H1 (cell line): Measurements from ENCODE around the gene SOX14.

ENCODE experiments used
- CBX5 ChIP-seq: fragments of 300-800, 300-1000 bp; sonication (generic); IDR thresholded peaks from 2 replicates; pipeline ENCODE4 v1.7.1; 2016; ENCODE audit warnings: antibody characterized with exemption, low read length, low read depth
- EP300 ChIP-seq, 2 experiments: IDR thresholded peaks; 1 replicate in 1 of 2; 2 replicates in 1 of 2; pipeline ENCODE4 v1.6.1; 2011 to 2012; ENCODE audit warnings: low read depth in 2 of 2, low read length in 2 of 2, mild to moderate bottlenecking in 2 of 2, borderline replicate concordance in 1 of 2, inconsistent platforms in 1 of 2, moderate library complexity in 1 of 2
- GABPA ChIP-seq: IDR thresholded peaks from 2 replicates; pipeline ENCODE4 v1.6.1; 2011; ENCODE audit warnings: mild to moderate bottlenecking, low read length, moderate library complexity, borderline replicate concordance; ENCODE audit not compliant: insufficient read depth
- HDAC6 ChIP-seq: IDR thresholded peaks from one replicate; pipeline ENCODE4 v1.7.1; 2012; ENCODE audit warnings: low read depth, mild to moderate bottlenecking, inconsistent platforms, low read length, moderate library complexity
- MAFK ChIP-seq: IDR thresholded peaks from 2 replicates; pipeline ENCODE4 v1.6.1; 2012; ENCODE audit warnings: low read depth, mild to moderate bottlenecking, improper control_type of control experiment, low read length
- NANOG ChIP-seq: IDR thresholded peaks from 2 replicates; pipeline ENCODE4 v1.6.1; 2011; ENCODE audit warnings: low read length, low read depth, mild to moderate bottlenecking, inconsistent platforms; ENCODE audit not compliant: insufficient read depth, poor library complexity, severe bottlenecking
- POLR2A ChIP-seq, 2 experiments: IDR thresholded peaks; 1 replicate in 1 of 2; 2 replicates in 1 of 2; pipeline ENCODE4 v1.6.1; 2011; ENCODE audit warnings: low read depth in 2 of 2, low read length in 2 of 2, mild to moderate bottlenecking in 2 of 2; ENCODE audit errors: control extremely low read depth in 1 of 2
- POLR2AphosphoS5 ChIP-seq: IDR thresholded peaks from 2 replicates; pipeline ENCODE4 v1.6.1; 2011; ENCODE audit warnings: low read depth, low read length
- RFX5 ChIP-seq: IDR thresholded peaks from 2 replicates; pipeline ENCODE4 v1.6.1; 2011; ENCODE audit warnings: low read depth, low read length, improper control_type of control experiment, borderline replicate concordance
- TF ChIP-seq, protein P1 (sequence below), 3 experiments: IDR thresholded peaks; 1 replicate in 2 of 3; 2 replicates in 1 of 3; pipeline versions ENCODE4 v1.5.1 to v1.6.1; 2011; ENCODE audit warnings: low read length in 3 of 3, mild to moderate bottlenecking in 3 of 3, inconsistent platforms in 2 of 3, low read depth in 1 of 3, moderate library complexity in 1 of 3; ENCODE audit not compliant: insufficient read depth in 1 of 3; ENCODE audit errors: control extremely low read depth in 1 of 3

DNA sequence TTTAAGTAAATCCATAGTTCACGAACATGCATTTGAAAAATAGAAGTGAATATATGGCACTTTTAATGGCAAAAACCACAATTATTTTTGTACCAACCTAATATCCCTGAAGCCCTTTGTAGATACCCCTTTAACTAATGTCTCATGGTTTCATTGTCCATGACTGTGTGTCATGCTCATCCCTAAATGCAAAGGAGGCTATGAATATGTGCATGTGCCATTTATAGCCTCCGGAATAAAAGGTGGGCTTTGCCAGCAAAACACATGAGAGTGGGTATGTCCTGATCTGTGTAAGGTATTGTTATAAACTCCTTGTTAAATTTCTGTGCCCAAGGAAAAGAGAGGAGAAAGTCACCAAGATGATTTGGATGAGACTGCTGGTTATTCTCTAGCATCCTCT is 20.5 kb upstream of the SOX14 start:
- TF ChIP-seq POLR2A (IDR thresholded peaks at IDR 0.05; ENCODE audit: control extremely low read depth in 1 of 2, low read depth in 2 of 2, low read length in 2 of 2) = no peak
- no peak for TF ChIP-seq POLR2AphosphoS5
- TF ChIP-seq, protein P1, sequence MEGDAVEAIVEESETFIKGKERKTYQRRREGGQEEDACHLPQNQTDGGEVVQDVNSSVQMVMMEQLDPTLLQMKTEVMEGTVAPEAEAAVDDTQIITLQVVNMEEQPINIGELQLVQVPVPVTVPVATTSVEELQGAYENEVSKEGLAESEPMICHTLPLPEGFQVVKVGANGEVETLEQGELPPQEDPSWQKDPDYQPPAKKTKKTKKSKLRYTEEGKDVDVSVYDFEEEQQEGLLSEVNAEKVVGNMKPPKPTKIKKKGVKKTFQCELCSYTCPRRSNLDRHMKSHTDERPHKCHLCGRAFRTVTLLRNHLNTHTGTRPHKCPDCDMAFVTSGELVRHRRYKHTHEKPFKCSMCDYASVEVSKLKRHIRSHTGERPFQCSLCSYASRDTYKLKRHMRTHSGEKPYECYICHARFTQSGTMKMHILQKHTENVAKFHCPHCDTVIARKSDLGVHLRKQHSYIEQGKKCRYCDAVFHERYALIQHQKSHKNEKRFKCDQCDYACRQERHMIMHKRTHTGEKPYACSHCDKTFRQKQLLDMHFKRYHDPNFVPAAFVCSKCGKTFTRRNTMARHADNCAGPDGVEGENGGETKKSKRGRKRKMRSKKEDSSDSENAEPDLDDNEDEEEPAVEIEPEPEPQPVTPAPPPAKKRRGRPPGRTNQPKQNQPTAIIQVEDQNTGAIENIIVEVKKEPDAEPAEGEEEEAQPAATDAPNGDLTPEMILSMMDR (IDR thresholded peaks at IDR 0.05; ENCODE audit: control extremely low read depth in 1 of 3, insufficient read depth in 1 of 3, low read depth in 1 of 3, low read length in 3 of 3) = no peak
- TF ChIP-seq GABPA = no peak
- no peak for TF ChIP-seq CBX5
- TF ChIP-seq NANOG = no peak
- TF ChIP-seq RFX5 = no peak
- no peak for TF ChIP-seq EP300 (IDR thresholded peaks at IDR 0.05; ENCODE audit: borderline replicate concordance in 1 of 2, low read depth in 2 of 2, low read length in 2 of 2)
- TF ChIP-seq HDAC6 = no peak
- TF ChIP-seq MAFK = no peak
